ENCODE data around the gene FAM227A. TPM values are rescaled to one million over a fixed set of nuclear protein-coding genes. Genes with fewer than 3 reads are reported as not detected.
A peak's percentile ranks its signal among the peaks of the same experiment; 100 is the strongest.

The FAM227A gene
- total and polyA plus RNA-seq, 7 experiments from 2014 or later = 0.05 to 1.0 (median 0.30) TPM; not detected in 3

DNA sequence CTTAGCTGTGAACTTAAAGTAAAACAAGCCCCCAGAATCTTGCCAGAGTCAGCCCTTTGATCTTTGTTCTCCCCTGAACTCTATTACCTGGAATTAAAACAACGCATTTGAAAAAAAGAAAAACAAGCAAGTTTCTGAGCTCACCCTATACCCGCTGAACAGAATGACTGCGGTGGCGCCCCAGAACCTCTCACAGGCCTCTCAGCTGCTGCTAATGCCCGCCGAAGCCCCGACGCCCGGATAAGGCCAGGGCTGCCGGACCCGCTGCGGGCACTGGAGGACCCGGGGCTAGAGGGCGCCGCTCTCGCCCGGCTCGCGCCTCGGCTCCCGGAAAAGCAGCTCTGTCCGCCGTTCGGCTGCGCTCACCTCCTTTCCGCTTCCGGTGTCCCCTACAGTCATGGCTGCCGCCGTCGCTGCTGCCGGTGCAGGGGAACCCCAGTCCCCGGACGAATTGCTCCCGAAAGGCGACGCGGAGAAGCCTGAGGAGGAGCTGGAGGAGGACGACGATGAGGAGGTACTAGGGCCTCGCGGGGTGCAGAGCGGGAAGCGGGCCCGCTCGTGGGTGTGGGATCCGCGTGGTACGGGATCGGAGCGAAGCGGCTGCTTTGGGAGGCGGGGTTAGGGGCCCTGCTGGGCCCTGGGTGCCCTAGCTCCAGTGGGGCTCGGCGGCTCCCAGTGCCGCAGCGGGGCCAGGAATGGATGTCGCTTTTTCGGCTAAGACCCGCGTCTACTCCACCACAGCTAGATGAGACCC, 25.6 kb upstream of the FAM227A start, which contains the start of gene TOMM22:
Gene TOMM22 (plus strand): TSS at position 376 of the 754 bp plus-strand sequence. CDS start 22 bp downstream, at position 398.
- Histone ChIP-seq H3K27me3 (ENCODE audit: control insufficient read depth in 2 of 2, insufficient read depth in 2 of 2, low read length in 2 of 2) (no peaks in the 10 kb centered on the region), H3K27ac (ENCODE audit: low read depth, low read length) (peak within 1 kb of the TSS; percentile 87), H3K36me3 (ENCODE audit: control insufficient read depth in 2 of 3, insufficient read depth in 3 of 3, low read length in 3 of 3) (peaks cover 0 to 43% (median 8%) of the 10 kb centered on the region in 3 experiments), H3K4me3 (ENCODE audit: low read length) (peak within 1 kb of the TSS; percentile 85), H3K4me1 (ENCODE audit: control insufficient read depth in 2 of 2, insufficient read depth in 2 of 2, low read length in 2 of 2) (peaks cover 5 to 11% of the 10 kb centered on the region in 2 donors), H3K9me3 (ENCODE audit: control insufficient read depth in 2 of 3, low read length in 3 of 3) (no peaks in the 10 kb centered on the region)
- Mint-ChIP-seq H3K9me3 (peaks cover 0 to 2% (median 0%) of the 10 kb centered on the region in 11 donors), H3K4me3 (peak within 1 kb of the TSS; percentile 93 to 100 (median 99)), H3K27me3 (no peaks in the 10 kb centered on the region), H3K36me3 (peaks cover 0 to 20% (median 12%) of the 10 kb centered on the region in 5 donors), H3K4me1 (peaks cover 12 to 28% (median 24%) of the 10 kb centered on the region in 7 donors), H3K27ac (peak within 1 kb of the TSS; percentile 89 to 99 (median 98))
- CTCF ChIA-PET = interaction anchor here (0.5 to 2.4 kb wide), 10 partner anchors 8 to 613 kb away, joined by 3 to 22 read pairs (median 4); partner anchors contain the start of genes GTPBP1 and JOSD1
- POLR2A ChIA-PET = interaction anchor here (0.5 to 3.7 kb wide), 17 partner anchors 8 to 629 kb away, joined by 3 to 34 read pairs (median 4); partner anchors contain the start of genes CBY1, GTPBP1 and JOSD1
- DNase-seq (peak; percentile 74 to 88 (median 83)), ATAC-seq (peak; percentile 98)
- intact Hi-C loops (cut with micrococcal nuclease) = loop anchor here (1.0 to 5.0 kb wide), 7 partner anchors 19 to 625 kb away; partner anchors contain the start of genes GTPBP1 (in 2 of the 2), CBY1 (in 1 of the 2), DDX17 (in 1 of the 2) and FAM227A (in 1 of the 2)

DNA sequence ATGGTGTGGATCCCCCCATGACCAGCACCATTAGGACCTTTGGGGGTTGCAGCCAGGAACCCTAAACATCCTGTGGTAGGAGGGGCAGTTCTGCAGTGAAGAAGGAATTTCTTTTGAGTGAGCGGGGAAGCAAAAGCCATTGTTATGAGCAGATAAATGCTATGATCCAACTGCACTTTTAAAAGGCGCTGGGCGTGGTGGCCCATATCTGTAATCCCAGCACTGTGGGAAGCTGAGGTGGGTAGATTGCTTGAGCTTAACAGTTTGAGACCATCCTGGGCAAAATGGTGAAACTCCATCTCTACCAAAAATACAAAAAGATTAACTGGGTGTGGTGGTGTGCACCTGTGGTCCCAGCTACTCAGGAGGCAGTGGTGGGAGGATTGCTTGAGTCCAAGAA, 19.6 kb upstream of the FAM227A start:
- CTCF ChIA-PET = no interaction called here
- H3K4me1 Mint-ChIP-seq = peaks cover 0 to 7% (median 0%) of the 10 kb centered on the region in 7 donors
- H3K27ac Mint-ChIP-seq = peak overlapping the region in 2 of 9 donors; percentile 43 to 46
- POLR2A ChIA-PET = no interaction called here
- peaks cover 5 to 22% (median 8%) of the 10 kb centered on the region in 5 donors for H3K36me3 Mint-ChIP-seq
- Histone ChIP-seq H3K27me3 (ENCODE audit: control insufficient read depth in 2 of 2, insufficient read depth in 2 of 2, low read length in 2 of 2) (no peaks in the 10 kb centered on the region), H3K27ac (ENCODE audit: low read depth, low read length) (no peak overlapping the region), H3K36me3 (ENCODE audit: control insufficient read depth in 2 of 3, insufficient read depth in 3 of 3, low read length in 3 of 3) (peaks cover 0 to 24% (median 4%) of the 10 kb centered on the region in 3 experiments), H3K9me3 (ENCODE audit: control insufficient read depth in 2 of 3, low read length in 3 of 3) (no peaks in the 10 kb centered on the region), H3K4me3 (ENCODE audit: low read length) (no peak overlapping the region), H3K4me1 (ENCODE audit: control insufficient read depth in 2 of 2, insufficient read depth in 2 of 2, low read length in 2 of 2) (no peaks in the 10 kb centered on the region)
- peaks cover 0 to 2% (median 0%) of the 10 kb centered on the region in 11 donors for H3K9me3 Mint-ChIP-seq
- ATAC-seq (no peak), DNase-seq (no peak)
- intact Hi-C loops (cut with micrococcal nuclease) = no loop called here
- H3K4me3 Mint-ChIP-seq = no peak overlapping the region
- H3K27me3 Mint-ChIP-seq = no peaks in the 10 kb centered on the region

- intact Hi-C loops (cut with micrococcal nuclease) = no loop called here
- H3K36me3 ChIP-seq (ENCODE audit: control insufficient read depth in 2 of 3, insufficient read depth in 3 of 3, low read length in 3 of 3) = peaks cover 0 to 27% (median 4%) of the 10 kb centered on the region in 3 experiments
- Mint-ChIP-seq H3K27ac (peak overlapping the region in 1 of 9 donors; percentile 32), H3K4me1 (peaks cover 0 to 7% (median 0%) of the 10 kb centered on the region in 7 donors), H3K27me3 (no peaks in the 10 kb centered on the region), H3K9me3 (peaks cover 0 to 2% (median 0%) of the 10 kb centered on the region in 11 donors), H3K36me3 (peaks cover 5 to 27% (median 8%) of the 10 kb centered on the region in 5 donors), H3K4me3 (no peak overlapping the region)
- H3K4me3 ChIP-seq (ENCODE audit: low read length) = no peak overlapping the region
- DNase-seq (no peak), ATAC-seq (no peak)
- H3K27me3 ChIP-seq (ENCODE audit: control insufficient read depth in 2 of 2, insufficient read depth in 2 of 2, low read length in 2 of 2) = no peaks in the 10 kb centered on the region
- no peaks in the 10 kb centered on the region for H3K9me3 ChIP-seq (ENCODE audit: control insufficient read depth in 2 of 3, low read length in 3 of 3)
- H3K4me1 ChIP-seq (ENCODE audit: control insufficient read depth in 2 of 2, insufficient read depth in 2 of 2, low read length in 2 of 2) = no peaks in the 10 kb centered on the region
- no peak overlapping the region for H3K27ac ChIP-seq (ENCODE audit: low read depth, low read length)
- CTCF ChIA-PET = no interaction called here
- POLR2A ChIA-PET = no interaction called here
These were observed 18.7 kb upstream of the FAM227A start for GRCh38 chr22:38674888-38675287.

DNA sequence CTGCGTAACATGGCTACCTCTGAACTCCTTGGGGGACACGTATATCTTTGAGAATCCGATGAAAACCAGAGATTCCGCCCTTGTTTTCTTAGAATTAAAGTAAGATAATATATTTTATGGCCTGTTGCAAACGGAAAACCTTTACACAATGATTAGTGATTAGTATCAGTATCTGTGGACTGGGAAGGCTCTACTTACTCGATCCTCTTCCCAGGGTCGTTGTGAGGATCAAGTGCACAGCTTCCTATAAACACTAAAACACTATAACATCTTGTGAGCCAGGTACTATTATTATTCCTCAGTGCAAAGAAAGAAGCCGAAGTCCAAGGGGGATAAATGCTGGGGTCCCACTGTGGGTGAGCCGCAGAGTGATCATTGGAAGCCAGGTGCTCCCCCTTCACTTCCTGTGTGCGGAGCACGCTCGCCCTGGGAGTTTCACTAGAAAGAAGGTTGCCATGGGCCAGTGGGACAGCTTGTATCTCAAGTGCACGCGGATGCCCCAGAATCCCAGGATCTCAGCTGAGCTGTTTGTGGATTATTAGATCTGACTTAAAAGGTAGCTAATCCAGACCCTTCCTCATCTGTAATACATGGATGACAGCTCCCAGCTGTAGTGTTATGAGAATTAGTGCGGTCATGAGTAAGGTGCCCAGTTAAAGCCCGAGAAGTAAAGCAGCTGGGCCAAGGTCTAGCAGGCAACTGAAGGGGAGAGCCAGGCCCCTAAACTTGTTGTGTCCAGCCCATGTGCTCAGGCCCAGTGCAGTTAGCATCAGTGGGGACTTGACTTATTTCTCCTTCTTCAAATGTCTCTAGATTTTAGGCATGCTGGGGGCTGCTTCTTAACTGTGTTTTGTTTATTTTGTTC, 1.1 kb upstream of the FAM227A start:
- Histone ChIP-seq H3K4me1 (ENCODE audit: control insufficient read depth in 2 of 2, insufficient read depth in 2 of 2, low read length in 2 of 2) (peaks cover 4 to 9% of the 10 kb centered on the region in 2 donors), H3K9me3 (ENCODE audit: control insufficient read depth in 2 of 3, low read length in 3 of 3) (no peaks in the 10 kb centered on the region), H3K36me3 (ENCODE audit: control insufficient read depth in 2 of 3, insufficient read depth in 3 of 3, low read length in 3 of 3) (peaks cover 0 to 4% (median 0%) of the 10 kb centered on the region in 3 experiments), H3K27ac (ENCODE audit: low read depth, low read length) (peak overlapping the region; percentile 93), H3K27me3 (ENCODE audit: control insufficient read depth in 2 of 2, insufficient read depth in 2 of 2, low read length in 2 of 2) (no peaks in the 10 kb centered on the region), H3K4me3 (ENCODE audit: low read length) (peak overlapping the region; percentile 98)
- H3K4me3 Mint-ChIP-seq = peak overlapping the region; percentile 94 to 96 (median 96)
- no peak for ATAC-seq
- ChIA-PET CTCF (no interaction called here), POLR2A (interaction anchor here (0.9 to 1.9 kb wide), 6 partner anchors 14 to 155 kb away, joined by 3 to 14 read pairs (median 3); partner anchors contain the start of genes DNAL4, GTPBP1 and TOMM22)
- intact Hi-C loops (cut with micrococcal nuclease) = loop anchor here (1.0 to 5.0 kb wide), 4 partner anchors 24 to 150 kb away; partner anchors contain the start of genes DDX17 (in 1 of the 2), DMC1 (in 1 of the 2) and TOMM22 (in 1 of the 2)
- peaks cover 4 to 23% (median 18%) of the 10 kb centered on the region in 7 donors for H3K4me1 Mint-ChIP-seq
- peak in 7 of 9 donors; percentile 11 to 48 (median 30) for DNase-seq
- H3K27me3 Mint-ChIP-seq = no peaks in the 10 kb centered on the region
- peak overlapping the region; percentile 92 to 99 (median 98) for H3K27ac Mint-ChIP-seq
- H3K36me3 Mint-ChIP-seq = no peaks in the 10 kb centered on the region
- no peaks in the 10 kb centered on the region for H3K9me3 Mint-ChIP-seq

GRCh38 chr22:38655519-38656255, 505 bp downstream of the FAM227A start:
- H3K36me3 Mint-ChIP-seq = no peaks in the 10 kb centered on the region
- Histone ChIP-seq H3K9me3 (ENCODE audit: control insufficient read depth in 2 of 3, low read length in 3 of 3) (no peaks in the 10 kb centered on the region), H3K36me3 (ENCODE audit: control insufficient read depth in 2 of 3, insufficient read depth in 3 of 3, low read length in 3 of 3) (peaks cover 0 to 4% (median 0%) of the 10 kb centered on the region in 3 experiments), H3K4me1 (ENCODE audit: control insufficient read depth in 2 of 2, insufficient read depth in 2 of 2, low read length in 2 of 2) (peaks cover 4 to 9% of the 10 kb centered on the region in 2 donors), H3K27me3 (ENCODE audit: control insufficient read depth in 2 of 2, insufficient read depth in 2 of 2, low read length in 2 of 2) (no peaks in the 10 kb centered on the region), H3K4me3 (ENCODE audit: low read length) (peak overlapping the region; percentile 98), H3K27ac (ENCODE audit: low read depth, low read length) (peak overlapping the region; percentile 93)
- H3K4me3 Mint-ChIP-seq = peak overlapping the region; percentile 94 to 96 (median 96)
- H3K27me3 Mint-ChIP-seq = no peaks in the 10 kb centered on the region
- ChIA-PET POLR2A (no interaction called here), CTCF (no interaction called here)
- intact Hi-C loops (cut with micrococcal nuclease) = loop anchor here (1.0 to 5.0 kb wide), 7 partner anchors 26 to 149 kb away; partner anchors contain the start of genes DMC1 (in 2 of the 2), GTPBP1 (in 2 of the 2), DDX17 (in 1 of the 2) and JOSD1 (in 1 of the 2)
- H3K9me3 Mint-ChIP-seq = no peaks in the 10 kb centered on the region
- peak overlapping the region; percentile 92 to 99 (median 98) for H3K27ac Mint-ChIP-seq
- DNase-seq (peak in 2 of 9 donors; percentile 2 to 3), ATAC-seq (no peak)
- H3K4me1 Mint-ChIP-seq = peaks cover 4 to 23% (median 18%) of the 10 kb centered on the region in 7 donors

Data from naive thymus-derived CD4-positive, alpha-beta T cell (primary cell).